ENCODE measurements around the gene SDHAF1. TPM values are rescaled to one million over a fixed set of nuclear protein-coding genes. Genes with fewer than 3 reads are reported as not detected.
A peak's percentile ranks its signal among the peaks of the same experiment; 100 is the strongest.

SDHAF1 gene
- total RNA-seq, 1 experiment from 2014 or later = 21.0 TPM

DNA sequence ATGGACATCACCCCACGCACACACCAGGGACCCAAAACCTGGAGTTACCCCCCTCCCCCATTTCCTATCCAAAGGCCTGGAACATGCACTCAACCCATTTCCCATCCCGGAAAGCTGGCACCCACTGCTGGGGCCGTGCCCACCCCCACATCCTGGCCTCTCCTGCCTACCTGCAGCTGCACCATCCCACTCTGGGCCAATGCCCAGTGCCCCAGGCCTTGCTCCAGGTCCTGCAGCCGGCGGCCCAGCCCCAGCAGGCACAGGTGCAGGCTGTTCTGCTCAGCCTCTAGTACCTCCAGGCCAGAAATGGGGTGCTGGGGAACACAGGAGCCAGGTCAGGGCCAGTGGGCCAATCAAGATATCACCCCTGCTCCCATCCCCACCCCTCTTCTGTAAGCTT is 12.0 kb downstream of the SDHAF1 start:
- DNase-seq (ENCODE audit: low read depth, low spot score) (no peak), ATAC-seq (no peak)
- no peaks in the 10 kb centered on the region for H3K9me2 ChIP-seq (ENCODE audit: insufficient read depth)
- peak overlapping the region; percentile 36; the same call in 1 of the 2 replicates for H3K27ac ChIP-seq (ENCODE audit: low read depth, low read length)
- no peak overlapping the region for H3K9ac ChIP-seq (ENCODE audit: low read length)
- H3K79me2 ChIP-seq (ENCODE audit: insufficient read depth, low read length) = peaks cover 20% of the 10 kb centered on the region; the same call in 1 of the 2 replicates
- POLR2A ChIA-PET = no interaction called here
- peak overlapping the region; percentile 100; the same call in 1 of the 2 replicates for H3K4me2 ChIP-seq (ENCODE audit: low read length)
- no peak overlapping the region for H2AFZ ChIP-seq (ENCODE audit: low read depth, low read length, poor library complexity, severe bottlenecking)
- peaks cover 7 to 30% of the 10 kb centered on the region in 2 experiments; a peak in 3 of 4 replicates for H3K4me1 ChIP-seq (ENCODE audit: control insufficient read depth in 1 of 2, insufficient read depth in 2 of 2, low read length in 2 of 2)
- TF ChIP-seq SIN3A (IDR thresholded peaks at IDR 0.05; ENCODE audit: low read depth) = no peak
- TF ChIP-seq, protein P1, sequence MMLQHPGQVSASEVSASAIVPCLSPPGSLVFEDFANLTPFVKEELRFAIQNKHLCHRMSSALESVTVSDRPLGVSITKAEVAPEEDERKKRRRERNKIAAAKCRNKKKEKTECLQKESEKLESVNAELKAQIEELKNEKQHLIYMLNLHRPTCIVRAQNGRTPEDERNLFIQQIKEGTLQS (IDR thresholded peaks at IDR 0.05) = no peak
- TF ChIP-seq CBX3 (IDR thresholded peaks at IDR 0.05; ENCODE audit: low read depth) = no peak
- TF ChIP-seq, protein P2, sequence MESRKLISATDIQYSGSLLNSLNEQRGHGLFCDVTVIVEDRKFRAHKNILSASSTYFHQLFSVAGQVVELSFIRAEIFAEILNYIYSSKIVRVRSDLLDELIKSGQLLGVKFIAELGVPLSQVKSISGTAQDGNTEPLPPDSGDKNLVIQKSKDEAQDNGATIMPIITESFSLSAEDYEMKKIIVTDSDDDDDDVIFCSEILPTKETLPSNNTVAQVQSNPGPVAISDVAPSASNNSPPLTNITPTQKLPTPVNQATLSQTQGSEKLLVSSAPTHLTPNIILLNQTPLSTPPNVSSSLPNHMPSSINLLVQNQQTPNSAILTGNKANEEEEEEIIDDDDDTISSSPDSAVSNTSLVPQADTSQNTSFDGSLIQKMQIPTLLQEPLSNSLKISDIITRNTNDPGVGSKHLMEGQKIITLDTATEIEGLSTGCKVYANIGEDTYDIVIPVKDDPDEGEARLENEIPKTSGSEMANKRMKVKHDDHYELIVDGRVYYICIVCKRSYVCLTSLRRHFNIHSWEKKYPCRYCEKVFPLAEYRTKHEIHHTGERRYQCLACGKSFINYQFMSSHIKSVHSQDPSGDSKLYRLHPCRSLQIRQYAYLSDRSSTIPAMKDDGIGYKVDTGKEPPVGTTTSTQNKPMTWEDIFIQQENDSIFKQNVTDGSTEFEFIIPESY (IDR thresholded peaks at IDR 0.05; ENCODE audit: extremely low read depth, insufficient replicate concordance, low read length) = no peak
- TF ChIP-seq SP1 (IDR thresholded peaks at IDR 0.05; ENCODE audit: low read depth) = no peak
- H3K36me3 ChIP-seq (ENCODE audit: control insufficient read depth in 1 of 2, insufficient read depth in 2 of 2, low read length in 2 of 2) = peaks cover 0 to 5% of the 10 kb centered on the region in 2 experiments; a peak in 2 of 4 replicates
- H4K20me1 ChIP-seq (ENCODE audit: insufficient read depth) = no peaks in the 10 kb centered on the region
- RAD21 ChIA-PET (ENCODE audit: low non-redundant PET in 1 of 2, low total read pairs in 2 of 2, uncharacterized antibody in 2 of 2, unreplicated experiment in 2 of 2) = no interaction called here
- H3K27me3 ChIP-seq (ENCODE audit: insufficient read depth, low read length) = no peaks in the 10 kb centered on the region
- no peak overlapping the region for H3K4me3 ChIP-seq (replicated peaks in 1 of 2; ENCODE audit: low read depth in 1 of 2, low read length in 2 of 2)
- intact Hi-C loops (cut with micrococcal nuclease) = loop anchor here (10.0 kb wide), 1 partner anchor 108 kb away; the partner anchor contains the start of genes OVOL3, POLR2I and TBCB
- BruUV-seq (replicated peaks) = no TSS peak
- CTCF ChIA-PET = no interaction called here
- H3K9me3 ChIP-seq (ENCODE audit: control insufficient read depth in 1 of 2, insufficient read depth in 1 of 2, low read depth in 1 of 2, low read length in 2 of 2) = no peaks in the 10 kb centered on the region
